GM12878 (cell line): ENCODE results near the gene LAMA5. TPM values are rescaled to one million over a fixed set of nuclear protein-coding genes. Genes with fewer than 3 reads are reported as not detected.

Experiments used
- ATAC-seq: fragments of 200-7000 bp; cut with Tn5 transposase; 3 replicates; pipeline ENCODE4 v1.9.1; 2020; ENCODE audit warnings: mild to moderate bottlenecking, moderate library complexity
- BruUV-seq: library from RNA; stranded (reverse); fragments of 400-500 nt; replicated peaks from 2 replicates; lab custom pipeline; 2021; lab: Mats Ljungman, UMichigan
- CTCF ChIA-PET: fragments of 300-600 bp; sonication (Branson Sonifier 250); formaldehyde crosslinking; extraction: SDS; loops from one replicate; lab custom pipeline; 2021; ENCODE audit warnings: inconsistent platforms; lab: Yijun Ruan, JAX
- POLR2A ChIA-PET: fragments of 350-600 bp; formaldehyde crosslinking; extraction: SDS; loops from one replicate; lab custom pipeline; 2021; ENCODE audit warnings: inconsistent platforms; lab: Charles Lee
- RAD21 ChIA-PET: fragments of 300-600 bp; sonication (Branson Sonifier 250); formaldehyde crosslinking; loops from one replicate; lab custom pipeline; 2023; ENCODE audit warnings: antibody characterized with exemption; ENCODE audit not compliant: unreplicated experiment; lab: Charles Lee
- SMC1A ChIA-PET: fragments of 300-600 bp; sonication (Branson Sonifier 250); formaldehyde crosslinking; loops from one replicate; lab custom pipeline; 2023; ENCODE audit not compliant: unreplicated experiment, uncharacterized antibody; lab: Charles Lee
- DNase-seq: peaks from one replicate; pipeline ENCODE4 v3.0.0-alpha.2; 2011; ENCODE audit warnings: low read depth, low spot score
- FAIRE-seq: peaks from 3 replicates; lab custom pipeline; 2011; peaks lifted over from hg19 to GRCh38; lab: Jason Lieb, UNC
- H2AFZ ChIP-seq: 2 replicates; pipeline ENCODE4 v1.6.0; 2011; ENCODE audit warnings: low read depth, low read length, control low read depth; ENCODE audit not compliant: control insufficient read depth
- H3K27ac ChIP-seq: 2 replicates; pipeline ENCODE4 v1.5.1; 2011; ENCODE audit warnings: control low read depth; ENCODE audit not compliant: control insufficient read depth, insufficient read depth
- H3K27me3 ChIP-seq, 2 experiments: replicated peaks in 1 of 2; 2 replicates each; pipeline versions ENCODE4 v1.6.0 to v1.6.1; 2011; ENCODE audit warnings: low read length in 1 of 2; ENCODE audit not compliant: control insufficient read depth in 2 of 2, insufficient read depth in 2 of 2
- H3K36me3 ChIP-seq, 2 experiments: 2 replicates each; pipeline ENCODE4 v1.5.1; 2011; ENCODE audit warnings: low read length in 1 of 2; ENCODE audit not compliant: control insufficient read depth in 2 of 2, insufficient read depth in 2 of 2
- H3K4me1 ChIP-seq: 2 replicates; pipeline ENCODE4 v1.6.1; 2011; ENCODE audit warnings: mild to moderate bottlenecking, low read length, moderate library complexity, mixed read lengths; ENCODE audit not compliant: control insufficient read depth, insufficient read depth
- H3K4me2 ChIP-seq: 2 replicates; pipeline ENCODE4 v1.6.0; 2011; ENCODE audit warnings: control low read depth; ENCODE audit not compliant: control insufficient read depth, insufficient read depth
- H3K4me3 ChIP-seq: fragments of 200-600 bp; sonication (generic); 2 replicates; pipeline ENCODE4 v1.5.1; 2016
- H3K79me2 ChIP-seq: 2 replicates; pipeline ENCODE4 v1.6.0; 2011; ENCODE audit warnings: low read length; ENCODE audit not compliant: control insufficient read depth, insufficient read depth
- H3K9ac ChIP-seq: 2 replicates; pipeline ENCODE4 v1.8.0; 2011; ENCODE audit warnings: low read length, control low read depth, mixed read lengths; ENCODE audit not compliant: control insufficient read depth, insufficient read depth
- H3K9me3 ChIP-seq: replicated peaks from 3 replicates; pipeline ENCODE4 v1.5.1; 2011; ENCODE audit warnings: mild to moderate bottlenecking, low read length; ENCODE audit not compliant: control insufficient read depth, insufficient read depth
- H4K20me1 ChIP-seq: 2 replicates; pipeline ENCODE4 v1.6.0; 2011; ENCODE audit not compliant: control insufficient read depth, insufficient read depth
- ASH2L ChIP-seq: fragments of 300-600, 200-600 bp; sonication (generic); IDR thresholded peaks from 2 replicates; pipeline ENCODE4 v1.6.1; 2017; ENCODE audit warnings: low read depth, mild to moderate bottlenecking, borderline replicate concordance
- BHLHE40 ChIP-seq, 2 experiments: fragments of 450-650 bp in 1 of 2; IDR thresholded peaks; 2 replicates each; pipeline ENCODE4 v1.6.1; 2011 to 2017; ENCODE audit warnings: low read depth in 2 of 2, borderline replicate concordance in 1 of 2, improper control_type of control experiment in 1 of 2, low read length in 1 of 2, mild to moderate bottlenecking in 1 of 2
- MXI1 ChIP-seq: fragments of 150-350 bp; IDR thresholded peaks from 2 replicates; pipeline ENCODE4 v1.6.1; 2011; ENCODE audit warnings: low read depth, mild to moderate bottlenecking, inconsistent platforms, low read length, improper control_type of control experiment
- NR2F1 ChIP-seq: fragments of 450-650 bp; conservative IDR thresholded peaks from 2 replicates; pipeline ENCODE4 v1.6.1; 2017; ENCODE audit warnings: mild to moderate bottlenecking
- PAX8 ChIP-seq: fragments of 450-650 bp; IDR thresholded peaks from 2 replicates; pipeline ENCODE4 v1.6.1; 2017; ENCODE audit warnings: mild to moderate bottlenecking, moderate library complexity
- SP1 ChIP-seq: IDR thresholded peaks from one replicate; pipeline ENCODE4 v1.6.1; 2011; ENCODE audit warnings: low read depth, low read length
- STAT1 ChIP-seq: fragments of 450-650 bp; conservative IDR thresholded peaks from 2 replicates; pipeline ENCODE4 v1.6.1; 2014; ENCODE audit warnings: antibody characterized with exemption, mild to moderate bottlenecking
- WGBS: methylation state at CpG from one replicate; pipeline ENCODE4 v1.1.6; 2016; ENCODE audit warnings: low lambda C conversion rate; ENCODE audit not compliant: insufficient replicate concordance, insufficient coverage; ENCODE audit errors: missing lambda C conversion rate; 5-methylcytosine and 5-hydroxymethylcytosine counted together
- in situ Hi-C: fragments of 300-500 bp; cut with MboI; formaldehyde crosslinking; loops from 9 replicates; pipeline ENCODE4 v1.14.3; 2018; ENCODE audit warnings: mixed read lengths
- intact Hi-C: fragments of 100-400 bp; cut with micrococcal nuclease; formaldehyde crosslinking; loops from one replicate; pipeline ENCODE4 v1.14.2; 2022; ENCODE audit not compliant: unreplicated experiment
- polyA plus RNA-seq, 11 experiments: library from polyadenylated mRNA; depleted of rRNA in 4 of 11; unstranded in 6 of 11; stranded (reverse) in 5 of 11; fragments of >200 nt; fragmentation: Nextera tagmentation in 4 of 11; fragmentation: Illumina TruSeq in 1 of 11; extraction: Ambion mirVana in 4 of 11; extraction: Trizol in 1 of 11; gene quantifications; 1 replicate in 1 of 11; 2 replicates in 10 of 11; pipeline versions ENCODE4 v1.2.1 to v1.2.3, GENCODE V29; 2011 to 2016; ENCODE audit warnings: inconsistent platforms in 2 of 11, missing spikeins in 2 of 11, low read depth in 1 of 11
- total RNA-seq, 4 experiments: library from RNA; depleted of rRNA in 3 of 4; stranded (reverse); fragments of >200 nt in 3 of 4; fragmentation: Illumina TruSeq in 1 of 4; extraction: Trizol in 1 of 4; gene quantifications; 2 replicates each; pipeline versions ENCODE4 v1.2.1 to v1.2.3, GENCODE V29; 2013 to 2021
- TF ChIP-seq, protein P1 (sequence below): fragments of 450-650 bp; IDR thresholded peaks from 2 replicates; pipeline ENCODE4 v1.6.1; 2016; ENCODE audit warnings: mild to moderate bottlenecking
- TF ChIP-seq, protein P2 (sequence below): fragments of 450-650 bp; formaldehyde crosslinking; IDR thresholded peaks from 2 replicates; pipeline ENCODE4 v1.4.0; 2020; ENCODE audit warnings: mild to moderate bottlenecking, moderate library complexity

LAMA5 gene
- total and polyA plus RNA-seq, 10 of the 15 experiments (the other 5 are each of a cell fraction or from before 2014, with no cell fraction given), result 0.09 to 3.1 (median 1.6) TPM; not detected in 3

DNA sequence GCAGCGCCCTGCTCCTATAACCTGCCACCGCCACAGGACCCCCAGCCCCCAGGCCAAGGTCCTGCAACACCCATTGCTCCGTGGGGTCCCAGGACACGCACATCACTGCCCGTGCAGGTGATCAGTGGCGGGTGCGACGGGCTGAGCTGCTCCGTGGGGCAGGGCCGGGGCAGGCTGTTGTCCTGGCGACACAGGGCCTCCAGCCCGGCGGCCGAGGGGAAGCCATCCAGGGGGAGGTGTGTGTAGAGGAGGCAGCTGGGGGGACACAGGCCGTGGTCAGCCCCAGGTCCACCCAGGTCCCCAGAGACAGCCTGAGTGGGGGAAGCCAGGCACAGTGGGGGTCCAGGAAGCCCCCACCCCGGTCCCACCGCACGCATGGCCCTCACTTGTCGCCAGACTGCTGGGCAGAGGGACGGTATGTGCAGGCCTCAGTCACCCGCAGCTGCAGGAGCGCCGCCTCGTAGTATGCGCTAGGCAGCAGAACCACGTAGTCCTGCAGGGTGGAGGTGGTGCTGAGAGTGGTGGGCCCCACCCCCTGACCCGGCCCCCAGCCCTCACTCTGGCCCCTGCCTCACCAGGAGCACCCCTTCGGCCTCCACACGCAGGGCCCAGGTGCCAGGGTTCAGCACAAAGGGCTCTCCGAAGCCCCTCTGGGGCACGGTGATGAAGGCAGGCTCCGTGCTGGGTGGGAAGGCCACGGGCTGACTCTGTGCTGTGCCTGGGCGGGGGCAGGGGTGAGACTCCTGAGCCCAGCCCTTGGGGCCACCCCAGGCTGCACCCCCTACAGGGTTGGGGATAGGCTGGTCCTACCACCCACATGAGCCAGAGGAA lies 33.9 kb downstream of the LAMA5 start:
- RAD21 ChIA-PET, result no interaction called here
- FAIRE-seq, result no peak
- WGBS, result 87% methylated on average over 33 of the region's 34 CpGs

More for the DNA sequence above, 33.9 kb downstream of the LAMA5 start:
- DNase-seq (no peak), ATAC-seq (no peak)
- ChIA-PET SMC1A (no interaction called here), POLR2A (no interaction called here), CTCF (no interaction called here)
- Histone ChIP-seq H3K4me1 (peaks cover 20% of the 10 kb centered on the region), H3K4me2 (no peak overlapping the region), H3K27ac (no peak overlapping the region), H3K4me3 (no peak overlapping the region), H3K27me3 (no peaks in the 10 kb centered on the region), H4K20me1 (no peaks in the 10 kb centered on the region), H3K9me3 (no peaks in the 10 kb centered on the region), H2AFZ (no peak overlapping the region), H3K36me3 (no peaks in the 10 kb centered on the region), H3K79me2 (no peaks in the 10 kb centered on the region), H3K9ac (no peak overlapping the region)
- intact Hi-C loops (no loop called here), in situ Hi-C loops (no loop called here)
- no TSS peak for BruUV-seq
- TF ChIP-seq NR2F1 (no peak), STAT1 (no peak), BHLHE40 (IDR thresholded peaks at IDR 0.05; ENCODE audit: borderline replicate concordance in 1 of 2, low read depth in 2 of 2, low read length in 1 of 2) (no peak), MXI1 (no peak), SP1 (no peak), ASH2L (no peak), PAX8 (no peak)
- TF ChIP-seq, protein P1, sequence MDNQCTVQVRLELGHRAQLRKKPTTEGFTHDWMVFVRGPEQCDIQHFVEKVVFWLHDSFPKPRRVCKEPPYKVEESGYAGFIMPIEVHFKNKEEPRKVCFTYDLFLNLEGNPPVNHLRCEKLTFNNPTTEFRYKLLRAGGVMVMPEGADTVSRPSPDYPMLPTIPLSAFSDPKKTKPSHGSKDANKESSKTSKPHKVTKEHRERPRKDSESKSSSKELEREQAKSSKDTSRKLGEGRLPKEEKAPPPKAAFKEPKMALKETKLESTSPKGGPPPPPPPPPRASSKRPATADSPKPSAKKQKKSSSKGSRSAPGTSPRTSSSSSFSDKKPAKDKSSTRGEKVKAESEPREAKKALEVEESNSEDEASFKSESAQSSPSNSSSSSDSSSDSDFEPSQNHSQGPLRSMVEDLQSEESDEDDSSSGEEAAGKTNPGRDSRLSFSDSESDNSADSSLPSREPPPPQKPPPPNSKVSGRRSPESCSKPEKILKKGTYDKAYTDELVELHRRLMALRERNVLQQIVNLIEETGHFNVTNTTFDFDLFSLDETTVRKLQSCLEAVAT, result no peak
- TF ChIP-seq, protein P2, sequence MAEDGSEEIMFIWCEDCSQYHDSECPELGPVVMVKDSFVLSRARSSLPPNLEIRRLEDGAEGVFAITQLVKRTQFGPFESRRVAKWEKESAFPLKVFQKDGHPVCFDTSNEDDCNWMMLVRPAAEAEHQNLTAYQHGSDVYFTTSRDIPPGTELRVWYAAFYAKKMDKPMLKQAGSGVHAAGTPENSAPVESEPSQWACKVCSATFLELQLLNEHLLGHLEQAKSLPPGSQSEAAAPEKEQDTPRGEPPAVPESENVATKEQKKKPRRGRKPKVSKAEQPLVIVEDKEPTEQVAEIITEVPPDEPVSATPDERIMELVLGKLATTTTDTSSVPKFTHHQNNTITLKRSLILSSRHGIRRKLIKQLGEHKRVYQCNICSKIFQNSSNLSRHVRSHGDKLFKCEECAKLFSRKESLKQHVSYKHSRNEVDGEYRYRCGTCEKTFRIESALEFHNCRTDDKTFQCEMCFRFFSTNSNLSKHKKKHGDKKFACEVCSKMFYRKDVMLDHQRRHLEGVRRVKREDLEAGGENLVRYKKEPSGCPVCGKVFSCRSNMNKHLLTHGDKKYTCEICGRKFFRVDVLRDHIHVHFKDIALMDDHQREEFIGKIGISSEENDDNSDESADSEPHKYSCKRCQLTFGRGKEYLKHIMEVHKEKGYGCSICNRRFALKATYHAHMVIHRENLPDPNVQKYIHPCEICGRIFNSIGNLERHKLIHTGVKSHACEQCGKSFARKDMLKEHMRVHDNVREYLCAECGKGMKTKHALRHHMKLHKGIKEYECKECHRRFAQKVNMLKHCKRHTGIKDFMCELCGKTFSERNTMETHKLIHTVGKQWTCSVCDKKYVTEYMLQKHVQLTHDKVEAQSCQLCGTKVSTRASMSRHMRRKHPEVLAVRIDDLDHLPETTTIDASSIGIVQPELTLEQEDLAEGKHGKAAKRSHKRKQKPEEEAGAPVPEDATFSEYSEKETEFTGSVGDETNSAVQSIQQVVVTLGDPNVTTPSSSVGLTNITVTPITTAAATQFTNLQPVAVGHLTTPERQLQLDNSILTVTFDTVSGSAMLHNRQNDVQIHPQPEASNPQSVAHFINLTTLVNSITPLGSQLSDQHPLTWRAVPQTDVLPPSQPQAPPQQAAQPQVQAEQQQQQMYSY (CRISPR knock-in tag), result no peak
